ENCODE measurements around the gene GATC.
A peak's percentile ranks its signal among the peaks of the same experiment; 100 is the strongest.

The GATC gene

GRCh38 chr12:120445911-120446843 is at the start of gene GATC, which contains the start of gene TRIAP1:
TSS of gene GATC (plus strand) at chr12:120446444. CDS start at chr12:120446481, 37 bp downstream.
TSS of gene TRIAP1 (minus strand) at chr12:120446384. CDS start at chr12:120446372, 12 bp downstream.
- DNase-seq (peak; percentile 85), ATAC-seq (replicated peaks) (peak; percentile 98)
- Mint-ChIP-seq H3K27me3 (no peaks in the 10 kb centered on the region), H3K9me3 (no peaks in the 10 kb centered on the region), H3K4me3 (peak within 1 kb of the TSS; percentile 84 to 98), H3K36me3 (peaks cover 11 to 31% of the 10 kb centered on the region in 2 donors), H3K4me1 (peaks cover 16 to 36% of the 10 kb centered on the region in 2 donors), H3K27ac (peak within 1 kb of the TSS; percentile 99)

- Mint-ChIP-seq H3K27me3 (peaks cover 60 to 78% of the 10 kb centered on the region in 2 donors), H3K36me3 (no peaks in the 10 kb centered on the region), H3K27ac (no peak overlapping the region), H3K4me1 (peaks cover 6% of the 10 kb centered on the region in 2 donors), H3K4me3 (no peak overlapping the region), H3K9me3 (no peaks in the 10 kb centered on the region)
- no peak for DNase-seq
- no peak for ATAC-seq (replicated peaks)
Measured at GRCh38 chr12:120397824-120398540, 48.3 kb upstream of the GATC start.

GRCh38 chr12:120399531-120399930 is 46.7 kb upstream of the GATC start:
- H3K36me3 Mint-ChIP-seq: no peaks in the 10 kb centered on the region
- H3K9me3 Mint-ChIP-seq: peaks cover 0 to 3% of the 10 kb centered on the region in 2 donors
- H3K27me3 Mint-ChIP-seq: peaks cover 49 to 67% of the 10 kb centered on the region in 2 donors
- H3K4me3 Mint-ChIP-seq: no peak overlapping the region
- no peak overlapping the region for H3K27ac Mint-ChIP-seq
- DNase-seq (no peak), ATAC-seq (replicated peaks) (peak; percentile 29 to 62)
- peaks cover 5 to 6% of the 10 kb centered on the region in 2 donors for H3K4me1 Mint-ChIP-seq

GRCh38 chr12:120402217-120402616 is 44.0 kb upstream of the GATC start:
- H3K27me3 Mint-ChIP-seq: peaks cover 30 to 41% of the 10 kb centered on the region in 2 donors
- H3K27ac Mint-ChIP-seq: no peak overlapping the region
- DNase-seq: no peak
- peaks cover 0 to 4% of the 10 kb centered on the region in 2 donors for H3K4me1 Mint-ChIP-seq
- peaks cover 0 to 3% of the 10 kb centered on the region in 2 donors for H3K9me3 Mint-ChIP-seq
- no peaks in the 10 kb centered on the region for H3K36me3 Mint-ChIP-seq
- ATAC-seq (replicated peaks): no peak
- no peak overlapping the region for H3K4me3 Mint-ChIP-seq

GRCh38 chr12:120403869-120404268 is 42.4 kb upstream of the GATC start:
- Mint-ChIP-seq H3K9me3 (peaks cover 0 to 3% of the 10 kb centered on the region in 2 donors), H3K4me1 (peaks cover 0 to 4% of the 10 kb centered on the region in 2 donors), H3K36me3 (no peaks in the 10 kb centered on the region), H3K4me3 (no peak overlapping the region), H3K27ac (no peak overlapping the region), H3K27me3 (peaks cover 22 to 28% of the 10 kb centered on the region in 2 donors)
- no peak for ATAC-seq (replicated peaks)
- no peak for DNase-seq

GRCh38 chr12:120404271-120404670 is 42.0 kb upstream of the GATC start:
- peaks cover 22 to 25% of the 10 kb centered on the region in 2 donors for H3K27me3 Mint-ChIP-seq

GRCh38 chr12:120406069-120406468 is 40.2 kb upstream of the GATC start:
- peaks cover 11 to 18% of the 10 kb centered on the region in 2 donors for H3K27me3 Mint-ChIP-seq
- H3K4me3 Mint-ChIP-seq: no peak overlapping the region
- ATAC-seq (replicated peaks): no peak
- DNase-seq: no peak
- H3K27ac Mint-ChIP-seq: no peak overlapping the region
- peaks cover 0 to 3% of the 10 kb centered on the region in 2 donors for H3K9me3 Mint-ChIP-seq
- no peaks in the 10 kb centered on the region for H3K36me3 Mint-ChIP-seq
- no peaks in the 10 kb centered on the region for H3K4me1 Mint-ChIP-seq

More at GRCh38 chr12:120404271-120404670, 42.0 kb upstream of the GATC start:
- no peak for DNase-seq
- Mint-ChIP-seq H3K4me3 (no peak overlapping the region), H3K9me3 (peaks cover 0 to 3% of the 10 kb centered on the region in 2 donors), H3K4me1 (peaks cover 0 to 4% of the 10 kb centered on the region in 2 donors), H3K36me3 (no peaks in the 10 kb centered on the region), H3K27ac (no peak overlapping the region)
- no peak for ATAC-seq (replicated peaks)

- Mint-ChIP-seq H3K4me3 (no peak overlapping the region), H3K9me3 (peaks cover 0 to 3% of the 10 kb centered on the region in 2 donors), H3K4me1 (no peaks in the 10 kb centered on the region), H3K27ac (no peak overlapping the region), H3K27me3 (peaks cover 11 to 18% of the 10 kb centered on the region in 2 donors), H3K36me3 (no peaks in the 10 kb centered on the region)
- no peak for DNase-seq
- ATAC-seq (replicated peaks): no peak
Measured at GRCh38 chr12:120406553-120406952, 39.7 kb upstream of the GATC start.

GRCh38 chr12:120408771-120409170 is 37.5 kb upstream of the GATC start:
- H3K4me1 Mint-ChIP-seq: no peaks in the 10 kb centered on the region
- H3K36me3 Mint-ChIP-seq: no peaks in the 10 kb centered on the region
- ATAC-seq (replicated peaks): no peak
- no peak overlapping the region for H3K4me3 Mint-ChIP-seq
- no peak overlapping the region for H3K27ac Mint-ChIP-seq
- DNase-seq: no peak
- H3K27me3 Mint-ChIP-seq: peaks cover 0 to 16% of the 10 kb centered on the region in 2 donors
- H3K9me3 Mint-ChIP-seq: peaks cover 0 to 3% of the 10 kb centered on the region in 2 donors

- no peaks in the 10 kb centered on the region for H3K9me3 Mint-ChIP-seq
- ATAC-seq (replicated peaks): no peak
- H3K27ac Mint-ChIP-seq: no peak overlapping the region
- H3K27me3 Mint-ChIP-seq: peaks cover 13 to 28% of the 10 kb centered on the region in 2 donors
- no peak overlapping the region for H3K4me3 Mint-ChIP-seq
- H3K36me3 Mint-ChIP-seq: no peaks in the 10 kb centered on the region
- no peaks in the 10 kb centered on the region for H3K4me1 Mint-ChIP-seq
- DNase-seq: no peak
Measured at GRCh38 chr12:120412421-120412820, 33.8 kb upstream of the GATC start.

GRCh38 chr12:120413901-120414695 is 32.1 kb upstream of the GATC start:
- no peak overlapping the region for H3K4me3 Mint-ChIP-seq
- H3K36me3 Mint-ChIP-seq: no peaks in the 10 kb centered on the region
- ATAC-seq (replicated peaks): no peak
- DNase-seq: no peak
- no peaks in the 10 kb centered on the region for H3K4me1 Mint-ChIP-seq
- peaks cover 16 to 32% of the 10 kb centered on the region in 2 donors for H3K27me3 Mint-ChIP-seq
- H3K27ac Mint-ChIP-seq: no peak overlapping the region
- no peaks in the 10 kb centered on the region for H3K9me3 Mint-ChIP-seq

- Mint-ChIP-seq H3K4me1 (no peaks in the 10 kb centered on the region), H3K36me3 (no peaks in the 10 kb centered on the region), H3K4me3 (no peak overlapping the region), H3K27ac (no peak overlapping the region), H3K27me3 (peaks cover 17 to 42% of the 10 kb centered on the region in 2 donors), H3K9me3 (no peaks in the 10 kb centered on the region)
- DNase-seq: no peak
- ATAC-seq (replicated peaks): no peak
Measured at GRCh38 chr12:120416490-120417216, 29.6 kb upstream of the GATC start.

- H3K4me1 Mint-ChIP-seq: no peaks in the 10 kb centered on the region
- H3K4me3 Mint-ChIP-seq: no peak overlapping the region
- H3K27me3 Mint-ChIP-seq: peaks cover 20 to 33% of the 10 kb centered on the region in 2 donors
- H3K36me3 Mint-ChIP-seq: no peaks in the 10 kb centered on the region
- no peaks in the 10 kb centered on the region for H3K9me3 Mint-ChIP-seq
- ATAC-seq (replicated peaks) (no peak), DNase-seq (no peak)
- no peak overlapping the region for H3K27ac Mint-ChIP-seq
Measured at GRCh38 chr12:120417917-120418580, 28.2 kb upstream of the GATC start.
